ENCODE data around the gene ZNF175. TPM values are rescaled to one million over a fixed set of nuclear protein-coding genes. Genes with fewer than 3 reads are reported as not detected.

The ZNF175 gene
- total and polyA plus RNA-seq, 2 experiments from 2014 or later, result 2.3 to 6.3 TPM

GRCh38 chr19:51640386-51640785 lies 69.3 kb downstream of the ZNF175 start:
- Mint-ChIP-seq H3K27me3 (ENCODE audit: insufficient read depth, low read depth, poor library complexity) (peaks cover 8% of the 10 kb centered on the region), H3K36me3 (ENCODE audit: low read depth) (peaks cover 27% of the 10 kb centered on the region), H3K27ac (no peak overlapping the region), H3K4me3 (no peak overlapping the region), H3K9me3 (peaks cover 98% of the 10 kb centered on the region), H3K4me1 (no peaks in the 10 kb centered on the region)
- DNase-seq (ENCODE audit: low spot score) (no peak), ATAC-seq (no peak)
- TF ChIP-seq, protein P1, sequence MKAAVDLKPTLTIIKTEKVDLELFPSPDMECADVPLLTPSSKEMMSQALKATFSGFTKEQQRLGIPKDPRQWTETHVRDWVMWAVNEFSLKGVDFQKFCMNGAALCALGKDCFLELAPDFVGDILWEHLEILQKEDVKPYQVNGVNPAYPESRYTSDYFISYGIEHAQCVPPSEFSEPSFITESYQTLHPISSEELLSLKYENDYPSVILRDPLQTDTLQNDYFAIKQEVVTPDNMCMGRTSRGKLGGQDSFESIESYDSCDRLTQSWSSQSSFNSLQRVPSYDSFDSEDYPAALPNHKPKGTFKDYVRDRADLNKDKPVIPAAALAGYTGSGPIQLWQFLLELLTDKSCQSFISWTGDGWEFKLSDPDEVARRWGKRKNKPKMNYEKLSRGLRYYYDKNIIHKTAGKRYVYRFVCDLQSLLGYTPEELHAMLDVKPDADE (IDR thresholded peaks at IDR 0.05), result no peak
- TF ChIP-seq EZH2 (IDR thresholded peaks at IDR 0.05; ENCODE audit: low read depth, unreplicated experiment) (no peak), NANOG (IDR thresholded peaks at IDR 0.05; ENCODE audit: borderline replicate concordance) (no peak), JUNB (IDR thresholded peaks at IDR 0.05; ENCODE audit: unreplicated experiment) (no peak), CTCF (conservative IDR thresholded peaks at IDR 0.05; ENCODE audit: low read depth in 2 of 2) (no peak), ZNF462 (CRISPR knock-in tag; IDR thresholded peaks at IDR 0.05) (no peak), ZNF114 (CRISPR knock-in tag; IDR thresholded peaks at IDR 0.05) (no peak), POLR2AphosphoS5 (IDR thresholded peaks at IDR 0.05; ENCODE audit: low read depth) (no peak), EZH2phosphoT487 (IDR thresholded peaks at IDR 0.05; ENCODE audit: unreplicated experiment) (no peak), ZNF331 (CRISPR knock-in tag; IDR thresholded peaks at IDR 0.05; ENCODE audit: low read depth) (no peak), CREB1 (CRISPR knock-in tag; IDR thresholded peaks at IDR 0.05; ENCODE audit: low read depth) (no peak)
- TF ChIP-seq, protein P2, sequence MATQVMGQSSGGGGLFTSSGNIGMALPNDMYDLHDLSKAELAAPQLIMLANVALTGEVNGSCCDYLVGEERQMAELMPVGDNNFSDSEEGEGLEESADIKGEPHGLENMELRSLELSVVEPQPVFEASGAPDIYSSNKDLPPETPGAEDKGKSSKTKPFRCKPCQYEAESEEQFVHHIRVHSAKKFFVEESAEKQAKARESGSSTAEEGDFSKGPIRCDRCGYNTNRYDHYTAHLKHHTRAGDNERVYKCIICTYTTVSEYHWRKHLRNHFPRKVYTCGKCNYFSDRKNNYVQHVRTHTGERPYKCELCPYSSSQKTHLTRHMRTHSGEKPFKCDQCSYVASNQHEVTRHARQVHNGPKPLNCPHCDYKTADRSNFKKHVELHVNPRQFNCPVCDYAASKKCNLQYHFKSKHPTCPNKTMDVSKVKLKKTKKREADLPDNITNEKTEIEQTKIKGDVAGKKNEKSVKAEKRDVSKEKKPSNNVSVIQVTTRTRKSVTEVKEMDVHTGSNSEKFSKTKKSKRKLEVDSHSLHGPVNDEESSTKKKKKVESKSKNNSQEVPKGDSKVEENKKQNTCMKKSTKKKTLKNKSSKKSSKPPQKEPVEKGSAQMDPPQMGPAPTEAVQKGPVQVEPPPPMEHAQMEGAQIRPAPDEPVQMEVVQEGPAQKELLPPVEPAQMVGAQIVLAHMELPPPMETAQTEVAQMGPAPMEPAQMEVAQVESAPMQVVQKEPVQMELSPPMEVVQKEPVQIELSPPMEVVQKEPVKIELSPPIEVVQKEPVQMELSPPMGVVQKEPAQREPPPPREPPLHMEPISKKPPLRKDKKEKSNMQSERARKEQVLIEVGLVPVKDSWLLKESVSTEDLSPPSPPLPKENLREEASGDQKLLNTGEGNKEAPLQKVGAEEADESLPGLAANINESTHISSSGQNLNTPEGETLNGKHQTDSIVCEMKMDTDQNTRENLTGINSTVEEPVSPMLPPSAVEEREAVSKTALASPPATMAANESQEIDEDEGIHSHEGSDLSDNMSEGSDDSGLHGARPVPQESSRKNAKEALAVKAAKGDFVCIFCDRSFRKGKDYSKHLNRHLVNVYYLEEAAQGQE (IDR thresholded peaks at IDR 0.05; ENCODE audit: unreplicated experiment), result no peak
- no peaks in the 10 kb centered on the region for H3K79me2 ChIP-seq (replicated peaks; ENCODE audit: insufficient read depth)
- no peaks in the 10 kb centered on the region for H3K4me1 ChIP-seq (ENCODE audit: insufficient read depth)
- H3K4me3 ChIP-seq, result no peak overlapping the region
- no peak overlapping the region for H3K4me2 ChIP-seq
- no peaks in the 10 kb centered on the region for H4K20me1 ChIP-seq (replicated peaks; ENCODE audit: insufficient read depth)
- H3K27ac ChIP-seq (ENCODE audit: low read depth), result no peak overlapping the region
- H3F3A ChIP-seq (replicated peaks; ENCODE audit: low read depth), result no peaks in the 10 kb centered on the region
- H2AFZ ChIP-seq, result no peak overlapping the region
- H3K27me3 ChIP-seq (ENCODE audit: insufficient read depth), result no peaks in the 10 kb centered on the region
- peaks cover 3% of the 10 kb centered on the region; the same call in 1 of the 2 replicates for H3K36me3 ChIP-seq (ENCODE audit: insufficient read depth)
- no peaks in the 10 kb centered on the region for H3K9me2 ChIP-seq (ENCODE audit: insufficient read depth)
